Mesenteric fat pad (tissue), 1 donor: Measurements from ENCODE around the gene MRRF. TPM values are rescaled to one million over a fixed set of nuclear protein-coding genes. Genes with fewer than 3 reads are reported as not detected.

Source experiments
- DNase-seq: peaks from one replicate; pipeline ENCODE4 v3.0.0-alpha.2; 2020; ENCODE audit warnings: low spot score
- total RNA-seq: library from RNA; stranded (reverse); fragmentation: NEBNext Ultra II Directional; extraction: Animal tissue kit (Norgen Biotek cat#: 25700); gene quantifications from one replicate; pipeline ENCODE4 v1.2.1, GENCODE V29; 2021
- donor health status: DM: yes; HTN: yes; CAD: no.

Gene MRRF
- total RNA-seq, 1 donor from 2014 or later: 41.8 TPM

- DNase-seq: no peak
These were observed 36.5 kb upstream of the MRRF start for GRCh38 chr9:122228191-122228567.

DNA sequence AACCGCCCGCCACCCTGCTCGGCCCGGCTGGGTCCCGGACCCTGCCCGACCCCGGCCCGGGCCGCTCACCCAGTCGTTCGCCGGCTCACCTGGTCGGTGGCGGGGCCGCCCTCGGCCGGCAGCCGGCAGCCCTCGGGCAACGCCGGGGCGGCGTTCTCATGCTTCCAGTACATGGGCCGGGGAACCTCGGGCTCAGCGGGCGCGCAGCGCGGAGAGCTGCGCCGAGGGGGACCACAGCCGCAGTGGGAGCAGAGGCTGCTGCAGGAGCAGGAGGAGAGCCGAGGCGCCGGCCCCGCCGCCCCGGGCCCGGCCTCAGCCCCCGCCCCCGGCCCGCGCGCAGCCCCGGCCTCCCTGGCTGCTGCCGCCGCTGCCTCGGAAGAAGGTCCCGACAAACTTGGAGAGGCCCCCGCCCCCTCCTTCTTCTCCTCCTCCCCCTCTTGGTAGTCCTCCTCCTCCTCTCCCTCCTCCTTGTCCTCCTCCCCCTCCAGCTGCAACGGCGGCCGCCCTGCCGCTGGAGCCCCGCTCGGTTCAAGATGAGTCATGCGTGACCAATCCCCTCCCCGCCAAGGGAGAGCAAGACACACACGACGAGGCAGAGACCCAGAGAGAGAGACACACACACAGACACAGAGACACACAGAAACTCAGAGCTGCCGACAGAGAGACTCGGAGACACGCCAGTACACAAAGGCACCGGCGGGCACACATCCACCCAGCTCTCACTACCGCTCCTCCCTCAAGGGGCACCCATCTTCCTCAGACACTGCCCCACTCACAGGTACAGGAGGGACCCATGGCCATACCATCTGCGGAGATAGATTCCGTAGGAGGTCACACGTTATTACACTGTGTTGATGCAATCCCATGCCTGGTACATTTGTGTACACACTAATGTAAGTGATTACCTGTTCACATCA, 35.9 kb upstream of the MRRF start, which contains the start of gene LHX6:
Gene LHX6 (minus strand): TSS at position 390 of the 917 bp plus-strand sequence. CDS start 217 bp downstream, at position 173.
- no peak for DNase-seq

DNA sequence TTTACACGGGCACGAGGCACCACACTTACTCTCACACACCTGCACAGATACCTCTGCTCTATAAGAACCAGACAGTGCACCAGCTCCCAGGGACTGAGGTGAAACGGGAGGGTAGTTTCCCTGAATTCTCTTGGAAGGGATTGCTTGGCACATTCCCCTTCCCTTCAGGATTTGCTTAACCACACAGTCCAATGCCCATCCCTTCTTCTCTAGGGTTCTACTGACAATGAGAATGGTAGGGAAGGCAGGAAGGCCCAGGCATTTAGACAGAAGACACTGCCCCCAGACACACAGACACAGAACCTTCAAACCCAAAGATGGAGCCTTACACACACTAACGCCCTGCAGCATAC, 35.2 kb upstream of the MRRF start:
- DNase-seq: no peak

DNA sequence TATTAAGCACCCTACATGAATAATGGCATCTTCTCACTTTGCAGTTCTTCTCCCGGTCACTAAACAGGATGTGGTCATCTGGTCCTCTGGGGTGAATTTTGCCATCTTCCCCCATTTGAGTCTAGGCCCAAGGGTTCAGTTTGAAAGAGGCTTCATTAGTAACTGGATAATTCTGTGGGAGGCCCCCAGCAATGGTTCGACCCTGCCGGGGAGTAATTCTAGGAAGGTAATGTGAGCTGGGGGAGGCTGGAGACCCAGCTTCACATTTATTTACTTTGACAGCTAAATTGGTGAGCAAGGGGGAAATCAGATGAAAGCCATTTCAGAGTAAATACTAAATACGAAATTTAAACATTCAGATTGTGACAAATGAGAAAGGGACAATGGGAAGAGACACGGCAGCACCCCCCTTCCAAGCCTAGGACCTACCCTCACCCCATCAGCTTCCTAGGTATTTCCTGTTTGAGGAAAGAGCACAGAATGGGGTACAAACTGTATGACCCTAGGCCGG, 31.8 kb upstream of the MRRF start:
- no peak for DNase-seq

DNA sequence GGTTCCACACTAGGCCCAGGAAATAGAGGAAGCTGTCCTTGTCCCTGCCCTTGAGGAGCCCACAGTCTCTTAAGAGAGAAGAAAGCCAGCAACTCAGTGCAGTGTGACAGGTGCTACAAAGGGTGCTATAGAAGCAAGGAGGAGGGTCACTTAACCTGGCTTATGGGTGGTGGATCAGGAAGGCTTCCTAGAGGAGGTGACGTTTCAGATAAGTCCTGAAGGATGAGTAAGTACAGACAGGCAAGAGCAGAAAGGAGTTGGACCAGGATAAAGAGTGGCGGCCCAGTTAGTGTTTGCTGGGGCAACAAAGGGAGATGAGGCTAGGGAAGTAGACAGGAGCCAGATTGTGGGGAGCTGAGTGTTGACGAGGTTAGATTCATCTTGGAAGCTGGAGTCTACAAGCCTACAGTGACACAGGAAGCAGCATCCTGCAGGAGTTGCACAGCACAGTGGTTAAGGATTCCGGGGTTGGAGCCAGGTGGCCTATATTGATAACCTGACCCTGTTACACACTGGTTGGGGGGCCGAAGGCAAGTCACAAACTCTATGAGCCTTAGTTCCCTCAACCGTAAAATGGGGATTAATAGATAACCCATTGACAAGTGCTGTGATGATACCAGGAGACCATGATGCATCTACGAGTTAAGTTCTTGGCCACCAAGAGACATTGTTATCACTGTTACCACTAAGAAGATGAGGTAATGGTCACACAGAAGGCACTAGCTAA, 30.5 kb upstream of the MRRF start:
- no peak for DNase-seq

DNA sequence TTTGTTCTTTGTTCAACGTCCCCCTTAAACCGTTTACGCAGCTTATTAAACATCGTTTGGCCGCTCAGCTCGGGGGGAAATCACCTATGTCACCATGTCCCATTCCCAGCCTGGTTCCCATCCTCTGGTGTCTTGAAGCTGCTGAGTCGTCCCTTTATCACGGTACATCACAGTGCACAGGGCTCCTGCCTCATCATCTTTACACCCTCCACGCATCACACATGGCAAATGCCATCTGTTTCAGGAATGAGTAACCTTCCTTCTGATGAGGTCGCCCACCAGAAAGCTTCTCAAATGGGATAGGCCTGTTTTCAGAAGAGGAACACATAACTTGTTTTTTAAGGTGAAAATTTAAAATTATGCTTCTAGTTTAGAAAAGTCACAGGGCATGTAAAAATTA, 28.0 kb upstream of the MRRF start:
- no peak for DNase-seq

DNA sequence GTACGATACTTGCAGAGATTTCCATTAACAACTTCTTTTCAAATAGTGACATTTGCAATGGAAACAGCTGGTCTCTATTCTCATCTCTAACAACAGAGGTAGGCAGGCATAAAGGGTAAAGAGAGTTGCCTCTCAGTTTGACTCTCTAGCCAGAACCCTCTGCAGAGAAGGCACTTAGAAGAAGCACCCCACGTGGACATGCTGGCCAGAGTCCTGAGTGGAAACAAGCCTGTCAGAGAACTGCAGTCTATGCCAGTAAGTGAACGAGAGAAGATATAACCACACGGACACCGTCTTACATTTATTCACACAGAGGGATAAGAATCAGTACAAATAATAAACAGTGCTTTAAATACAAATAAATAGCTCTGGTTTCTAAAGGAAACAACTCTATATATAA, 25.0 kb upstream of the MRRF start:
- DNase-seq: no peak

GRCh38 chr9:122244349-122244748, 20.3 kb upstream of the MRRF start:
- DNase-seq: no peak

DNA sequence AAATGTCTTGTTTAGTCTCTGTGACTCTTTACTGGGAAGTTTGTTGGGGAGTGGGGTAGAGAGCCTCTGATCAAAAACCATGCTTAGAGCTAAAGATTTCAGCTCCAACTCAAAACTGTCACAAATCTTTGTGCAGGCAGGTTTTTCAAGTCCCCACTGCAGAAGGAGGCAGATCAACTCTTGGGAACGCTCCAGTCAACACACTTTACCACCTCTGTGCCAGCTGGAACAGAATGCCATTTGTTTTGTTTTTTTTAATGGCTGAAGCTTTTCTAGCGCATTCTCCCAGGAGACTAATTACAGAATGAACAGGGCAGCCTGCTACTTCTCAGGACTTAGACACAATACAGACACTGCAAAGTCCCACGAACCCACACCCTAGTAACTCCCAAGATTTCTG, 18.0 kb upstream of the MRRF start:
- DNase-seq: no peak

DNA sequence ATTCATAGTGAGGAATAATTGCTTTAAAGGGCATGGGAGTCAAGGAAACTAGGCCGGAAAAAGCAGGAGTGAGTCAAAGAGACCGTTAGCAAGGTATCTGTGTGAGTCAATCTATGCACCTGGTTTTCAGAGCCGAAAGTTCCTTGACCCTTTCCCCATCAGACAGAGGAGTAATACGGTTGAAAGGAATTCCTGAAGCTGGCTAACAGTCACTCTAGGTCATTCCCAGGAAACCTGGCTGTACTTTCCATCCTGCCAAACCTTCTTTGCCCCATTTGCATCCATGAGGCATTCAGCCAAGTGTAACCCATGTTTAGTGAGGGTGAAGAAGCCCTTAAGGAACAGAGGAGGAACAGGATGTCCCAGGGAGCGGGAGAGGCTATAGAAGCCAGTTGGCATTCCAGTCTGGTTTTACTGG, 16.2 kb upstream of the MRRF start:
- DNase-seq: no peak

GRCh38 chr9:122251351-122251750, 13.3 kb upstream of the MRRF start:
- DNase-seq: no peak

DNA sequence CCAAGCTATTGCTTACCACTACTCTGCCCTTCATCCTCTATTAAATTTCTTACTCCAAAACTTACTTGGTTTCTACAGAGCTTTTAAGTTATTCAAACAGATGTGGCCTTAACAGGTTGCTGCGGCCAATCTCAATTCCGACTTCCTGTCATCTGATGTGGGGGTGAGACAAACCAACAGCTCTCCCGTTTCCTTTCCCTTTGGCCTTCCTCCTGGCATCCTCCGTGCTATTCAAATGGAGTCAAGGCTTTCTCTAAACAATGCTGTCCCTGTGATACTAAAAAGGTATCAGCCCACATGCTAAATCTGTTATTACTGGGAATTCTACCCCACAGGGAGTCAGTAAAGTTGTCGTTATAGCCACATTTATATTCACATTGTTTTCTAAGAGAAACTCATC, 11.9 kb upstream of the MRRF start:
- DNase-seq: no peak

DNA sequence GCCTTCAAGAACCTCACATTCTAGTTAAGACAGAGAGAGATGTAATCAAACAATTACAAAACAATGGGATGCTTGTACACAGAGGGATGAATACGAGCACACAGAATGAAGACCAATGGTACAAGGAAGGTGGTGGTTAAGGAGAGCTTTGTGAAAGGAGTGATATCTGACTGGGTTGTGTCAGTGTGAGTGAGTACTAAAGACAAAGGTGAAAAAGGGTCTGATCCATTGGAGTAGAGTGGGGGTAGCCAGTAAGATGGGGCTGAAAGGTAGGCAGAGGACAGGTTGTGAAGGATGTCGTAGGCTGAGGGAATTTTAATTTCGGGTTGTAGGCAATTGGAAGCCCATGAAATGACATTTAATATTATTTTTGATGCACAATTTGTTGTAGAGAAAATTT, 9.9 kb upstream of the MRRF start:
- no peak for DNase-seq

DNA sequence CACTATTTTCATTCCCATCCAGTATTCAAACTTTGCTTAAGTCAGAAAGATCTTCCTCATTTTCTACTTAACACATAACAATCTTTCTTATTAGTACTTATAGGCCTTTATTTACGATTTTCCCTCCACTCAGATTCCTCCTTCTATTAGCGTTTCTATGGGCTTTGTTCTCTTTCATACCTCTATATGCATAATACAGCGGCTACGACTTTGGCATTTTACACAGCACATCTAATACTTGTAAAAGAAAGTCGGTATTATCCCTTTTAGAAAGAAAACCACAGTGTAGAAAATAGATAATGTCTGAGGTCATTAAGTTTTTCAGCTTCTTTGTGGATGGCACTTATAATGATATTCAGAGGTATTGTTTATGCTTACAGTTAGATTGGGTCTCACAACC, 8.5 kb upstream of the MRRF start:
- DNase-seq: no peak

DNA sequence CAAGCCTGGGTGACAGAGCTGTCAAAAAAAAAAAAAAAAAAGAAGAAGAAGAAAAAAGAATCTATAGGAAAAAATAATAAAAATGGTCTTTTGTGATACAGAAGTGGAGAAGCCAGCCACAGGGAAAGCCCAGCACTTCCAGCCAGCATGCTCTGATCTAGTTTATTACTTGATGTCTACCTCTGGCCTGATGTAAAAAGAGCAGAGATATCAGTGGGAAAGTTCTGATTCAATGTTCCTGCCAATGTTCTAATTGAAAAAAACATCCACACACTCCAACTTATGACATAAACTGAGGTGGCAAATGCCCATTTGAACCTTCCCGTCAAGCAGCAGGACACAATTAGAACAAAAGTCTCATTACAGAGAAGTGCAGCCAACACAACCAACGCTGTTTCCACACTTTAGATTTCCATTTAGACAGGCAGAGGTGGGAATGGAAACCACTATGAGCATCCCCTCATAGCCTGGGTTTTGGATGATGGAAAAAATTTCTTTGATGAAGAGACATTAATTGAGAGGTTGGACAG, 5.7 kb upstream of the MRRF start:
- DNase-seq: no peak

GRCh38 chr9:122261469-122261881, 3.2 kb upstream of the MRRF start:
- no peak for DNase-seq

- no peak for DNase-seq
These were observed 2.6 kb upstream of the MRRF start for GRCh38 chr9:122262073-122262472.

DNA sequence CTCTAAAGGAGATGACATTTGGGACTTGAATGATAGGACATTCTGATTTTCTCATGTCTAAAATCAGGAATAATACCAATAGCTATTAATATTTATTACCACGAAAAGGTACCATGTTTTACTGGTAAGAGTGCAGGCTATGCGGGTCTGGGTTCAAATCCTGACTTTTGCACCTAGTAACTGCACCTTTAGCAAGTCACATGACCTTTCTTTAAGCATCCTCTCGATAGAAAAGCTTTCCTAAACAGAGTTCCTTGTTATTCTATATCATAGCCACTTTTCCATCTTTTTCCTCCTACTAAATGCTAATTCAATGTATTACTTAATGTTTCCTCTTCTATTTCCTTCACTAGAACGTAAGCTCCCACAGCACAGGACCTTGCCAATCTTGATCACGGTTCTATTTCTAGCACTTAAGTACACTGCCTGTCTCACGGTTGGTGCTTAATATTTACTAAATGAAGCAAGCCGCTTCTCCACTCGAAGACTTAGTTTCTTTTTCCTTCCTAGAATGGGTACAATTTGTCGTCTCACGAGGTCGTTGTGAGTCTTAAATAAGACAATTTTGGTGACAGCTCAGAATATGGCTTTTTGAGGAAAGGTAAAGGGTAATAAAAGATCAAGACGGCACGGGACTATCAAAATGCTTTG, 858 bp upstream of the MRRF start:
- no peak for DNase-seq

GRCh38 chr9:122265149-122265915, 650 bp downstream of the MRRF start:
- DNase-seq: no peak

GRCh38 chr9:122268041-122268814, 3.5 kb downstream of the MRRF start:
- DNase-seq: no peak
